ENCODE data around the gene TMEM126B. TPM values are rescaled to one million over a fixed set of nuclear protein-coding genes. Genes with fewer than 3 reads are reported as not detected.

TMEM126B gene
- total and polyA plus RNA-seq, 2 of the 13 experiments (the other 11 are each of a cell fraction or from before 2014, with no cell fraction given) = 33.6 to 54.8 TPM

GRCh38 chr11:85599083-85599482 is 29.3 kb upstream of the TMEM126B start (continued):
- no peak for TF ChIP-seq ZBED4 (CRISPR knock-in tag; IDR thresholded peaks at IDR 0.05; ENCODE audit: borderline replicate concordance)
- TF ChIP-seq MNT (IDR thresholded peaks at IDR 0.05) = peak; percentile 20; the same call in 1 of the 2 replicates
- no peak for TF ChIP-seq DZIP1 (CRISPR knock-in tag; IDR thresholded peaks at IDR 0.05)
